Cardiac fibroblast (primary cell): ENCODE measurements around the gene SHC3.

Source experiments
- DNase-seq, 2 donors: peaks; one replicate each; pipeline versions ENCODE4 v3.0.0 to v3.0.0-alpha.2; 2010; ENCODE audit warnings: low read depth in 2 of 2
- H3K4me3 ChIP-seq, 2 donors: replicated peaks in 1 of 2; 1 replicate in 1 of 2; 2 replicates in 1 of 2; pipeline ENCODE4 v1.5.1; 2011; ENCODE audit warnings: low read depth in 2 of 2, low read length in 2 of 2, mild to moderate bottlenecking in 2 of 2, moderate library complexity in 1 of 2
- TF ChIP-seq, protein P1 (sequence below): IDR thresholded peaks from one replicate; pipeline ENCODE4 v1.5.1; 2011; ENCODE audit warnings: low read depth, mild to moderate bottlenecking, low read length, inconsistent platforms

The SHC3 gene

DNA sequence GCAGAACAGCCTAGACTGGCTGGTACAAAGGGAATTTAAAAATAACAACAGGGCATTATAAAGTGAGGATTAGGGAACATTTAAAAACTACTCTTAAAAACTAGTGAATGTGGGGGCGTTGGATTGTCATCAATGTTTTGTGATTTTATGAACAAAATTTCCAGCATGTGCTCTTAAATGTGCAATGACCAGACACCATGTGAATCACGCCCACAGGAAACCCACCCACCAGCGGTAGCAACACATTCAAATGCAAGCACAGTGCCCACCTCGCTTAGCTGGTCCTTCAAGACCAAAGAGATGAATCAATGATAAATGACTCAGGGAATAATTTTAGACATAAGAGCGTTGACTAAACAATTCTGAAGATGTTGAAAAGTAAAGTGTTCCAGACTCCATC lies 146.4 kb downstream of the SHC3 start:
- TF ChIP-seq, protein P1, sequence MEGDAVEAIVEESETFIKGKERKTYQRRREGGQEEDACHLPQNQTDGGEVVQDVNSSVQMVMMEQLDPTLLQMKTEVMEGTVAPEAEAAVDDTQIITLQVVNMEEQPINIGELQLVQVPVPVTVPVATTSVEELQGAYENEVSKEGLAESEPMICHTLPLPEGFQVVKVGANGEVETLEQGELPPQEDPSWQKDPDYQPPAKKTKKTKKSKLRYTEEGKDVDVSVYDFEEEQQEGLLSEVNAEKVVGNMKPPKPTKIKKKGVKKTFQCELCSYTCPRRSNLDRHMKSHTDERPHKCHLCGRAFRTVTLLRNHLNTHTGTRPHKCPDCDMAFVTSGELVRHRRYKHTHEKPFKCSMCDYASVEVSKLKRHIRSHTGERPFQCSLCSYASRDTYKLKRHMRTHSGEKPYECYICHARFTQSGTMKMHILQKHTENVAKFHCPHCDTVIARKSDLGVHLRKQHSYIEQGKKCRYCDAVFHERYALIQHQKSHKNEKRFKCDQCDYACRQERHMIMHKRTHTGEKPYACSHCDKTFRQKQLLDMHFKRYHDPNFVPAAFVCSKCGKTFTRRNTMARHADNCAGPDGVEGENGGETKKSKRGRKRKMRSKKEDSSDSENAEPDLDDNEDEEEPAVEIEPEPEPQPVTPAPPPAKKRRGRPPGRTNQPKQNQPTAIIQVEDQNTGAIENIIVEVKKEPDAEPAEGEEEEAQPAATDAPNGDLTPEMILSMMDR: no peak
- H3K4me3 ChIP-seq: no peak overlapping the region
- no peak for DNase-seq

GRCh38 chr9:89029788-89030187 lies 148.8 kb downstream of the SHC3 start:
- no peak for DNase-seq
- TF ChIP-seq, protein P1: no peak
- H3K4me3 ChIP-seq: no peak overlapping the region

GRCh38 chr9:89026876-89027275 lies 151.7 kb downstream of the SHC3 start:
- H3K4me3 ChIP-seq: no peak overlapping the region
- TF ChIP-seq, protein P1: no peak
- DNase-seq: peak; percentile 28 to 65

- H3K4me3 ChIP-seq: no peak overlapping the region
- TF ChIP-seq, protein P1: no peak
- DNase-seq: peak in 1 of 2 donors; percentile 45
Observed at GRCh38 chr9:89025553-89025952, 153.1 kb downstream of the SHC3 start.

GRCh38 chr9:89024727-89025126 lies 153.9 kb downstream of the SHC3 start:
- H3K4me3 ChIP-seq: no peak overlapping the region
- TF ChIP-seq, protein P1: no peak
- DNase-seq: no peak

DNA sequence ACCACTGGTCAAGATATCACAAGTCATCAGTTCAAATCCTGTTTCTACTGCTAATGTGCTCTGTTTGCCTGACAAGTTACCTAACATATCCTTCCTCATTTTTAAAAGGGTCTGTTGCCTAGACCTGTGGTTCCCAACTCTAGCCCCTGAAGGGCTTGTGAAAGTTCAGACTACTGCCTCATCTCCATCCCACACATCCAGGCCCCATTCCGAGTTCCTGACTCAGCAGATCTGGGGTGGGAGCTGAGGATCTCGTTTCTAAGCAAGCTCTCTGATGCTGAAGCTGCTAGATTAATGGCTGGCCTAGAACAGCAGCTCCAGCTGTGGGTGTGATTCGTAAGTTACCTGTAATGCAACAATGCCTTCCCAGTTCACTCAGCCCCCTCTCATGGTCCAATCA lies 154.9 kb downstream of the SHC3 start:
- H3K4me3 ChIP-seq: no peak overlapping the region
- TF ChIP-seq, protein P1: no peak
- peak in 1 of 2 donors; percentile 29 for DNase-seq

GRCh38 chr9:89022902-89023301 lies 155.7 kb downstream of the SHC3 start:
- DNase-seq: peak; percentile 63 to 81
- no peak overlapping the region for H3K4me3 ChIP-seq
- TF ChIP-seq, protein P1: no peak
